ENCODE data around the gene WIPF2. TPM values are rescaled to one million over a fixed set of nuclear protein-coding genes. Genes with fewer than 3 reads are reported as not detected.

Gene WIPF2
- total and polyA plus RNA-seq, 2 of the 8 experiments (the other 6 are each of a cell fraction or from before 2014, with no cell fraction given) = 6.9 to 25.3 TPM

- TF ChIP-seq, protein P1, sequence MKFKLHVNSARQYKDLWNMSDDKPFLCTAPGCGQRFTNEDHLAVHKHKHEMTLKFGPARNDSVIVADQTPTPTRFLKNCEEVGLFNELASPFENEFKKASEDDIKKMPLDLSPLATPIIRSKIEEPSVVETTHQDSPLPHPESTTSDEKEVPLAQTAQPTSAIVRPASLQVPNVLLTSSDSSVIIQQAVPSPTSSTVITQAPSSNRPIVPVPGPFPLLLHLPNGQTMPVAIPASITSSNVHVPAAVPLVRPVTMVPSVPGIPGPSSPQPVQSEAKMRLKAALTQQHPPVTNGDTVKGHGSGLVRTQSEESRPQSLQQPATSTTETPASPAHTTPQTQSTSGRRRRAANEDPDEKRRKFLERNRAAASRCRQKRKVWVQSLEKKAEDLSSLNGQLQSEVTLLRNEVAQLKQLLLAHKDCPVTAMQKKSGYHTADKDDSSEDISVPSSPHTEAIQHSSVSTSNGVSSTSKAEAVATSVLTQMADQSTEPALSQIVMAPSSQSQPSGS (IDR thresholded peaks at IDR 0.05; ENCODE audit: low read length) = no peak
- TF ChIP-seq KDM4A (IDR thresholded peaks at IDR 0.05; ENCODE audit: low read depth, low read length, severe bottlenecking) (no peak), GABPA (IDR thresholded peaks at IDR 0.05; ENCODE audit: borderline replicate concordance, insufficient read depth, low read length) (no peak), CEBPB (IDR thresholded peaks at IDR 0.05; ENCODE audit: low read depth, low read length) (no peak), SAP30 (IDR thresholded peaks at IDR 0.05; ENCODE audit: insufficient read depth, insufficient replicate concordance, low read length) (no peak), RBBP5 (IDR thresholded peaks at IDR 0.05; ENCODE audit: borderline replicate concordance, low read depth, low read length) (no peak), CTCF (IDR thresholded peaks at IDR 0.05; ENCODE audit: control extremely low read depth in 1 of 3, insufficient read depth in 1 of 3, low read depth in 1 of 3, low read length in 3 of 3) (no peak)
Measured at GRCh38 chr17:40327735-40328385, 108.8 kb downstream of the WIPF2 start (continued).
